GM21447 (cell line): Measurements from ENCODE around the gene CELF5.
A peak's percentile ranks its signal among the peaks of the same experiment; 100 is the strongest.

Experiments used
- ATAC-seq: cut with Tn5 transposase; IDR thresholded peaks from one replicate; pipeline ENCODE4 v1.9.1; 2021; ENCODE audit not compliant: unreplicated experiment

Gene CELF5

GRCh38 chr19:3224346-3225168, at the start of gene CELF5:
CELF5 (plus strand) TSS chr19:3224661; CDS start chr19:3224740, 79 bp downstream.
- no peak for ATAC-seq

GRCh38 chr19:3175781-3176714, 48.4 kb upstream of the CELF5 start:
- no peak for ATAC-seq

GRCh38 chr19:3176715-3177501, 47.6 kb upstream of the CELF5 start:
- no peak for ATAC-seq

GRCh38 chr19:3178377-3178972, 46.0 kb upstream of the CELF5 start, which contains the start of gene S1PR4:
S1PR4 (plus strand) TSS chr19:3178769; CDS start chr19:3178793, 24 bp downstream.
- ATAC-seq: no peak

GRCh38 chr19:3178973-3179738, 45.3 kb upstream of the CELF5 start:
- no peak for ATAC-seq

- ATAC-seq: no peak
These were observed 44.6 kb upstream of the CELF5 start for GRCh38 chr19:3179739-3180293.

- no peak for ATAC-seq
These were observed 40.5 kb upstream of the CELF5 start for GRCh38 chr19:3183721-3184641.

GRCh38 chr19:3184847-3185460, 39.5 kb upstream of the CELF5 start:
- ATAC-seq: peak; percentile 27

- ATAC-seq: peak; percentile 59
These were observed 38.9 kb upstream of the CELF5 start, which contains the start of gene NCLN for GRCh38 chr19:3185461-3186159. NCLN (plus strand) TSS chr19:3185930; CDS start chr19:3186031, 101 bp downstream.

GRCh38 chr19:3186160-3186688, 38.2 kb upstream of the CELF5 start:
- ATAC-seq: peak; percentile 5

GRCh38 chr19:3186891-3187661, 37.4 kb upstream of the CELF5 start:
- no peak for ATAC-seq

GRCh38 chr19:3187662-3188511, 36.6 kb upstream of the CELF5 start:
- ATAC-seq: no peak

GRCh38 chr19:3188627-3189596, 35.5 kb upstream of the CELF5 start:
- ATAC-seq: no peak
